AG08395 (cell line): Measurements from ENCODE around the gene CNOT9.
A peak's percentile ranks its signal among the peaks of the same experiment; 100 is the strongest.
"Not testable (repeated sequence)": the region's sequence is repeated elsewhere in the genome, so short reads cannot be mapped to it uniquely, and the experiment has no call there.

Experiments used
- DNase-seq: peaks from one replicate; pipeline ENCODE4 v3.0.0; 2012; ENCODE audit warnings: mixed read lengths, low spot score

The CNOT9 gene

GRCh38 chr2:218568190-218569037 is at the start of gene CNOT9, which contains the start of gene USP37:
CNOT9 (plus strand) TSS chr2:218568839; CDS start chr2:218568955, 116 bp downstream.
USP37 (minus strand) TSS chr2:218568351; CDS start chr2:218558653, 9,698 bp downstream.
- DNase-seq, result peak; percentile 99

- no peak for DNase-seq
Measured at GRCh38 chr2:218518876-218519275, 49.8 kb upstream of the CNOT9 start.

- no peak for DNase-seq
Measured at GRCh38 chr2:218523651-218524050, 45.0 kb upstream of the CNOT9 start.

- DNase-seq, result not testable (repeated sequence)
Measured at GRCh38 chr2:218528409-218528808, 40.2 kb upstream of the CNOT9 start.

GRCh38 chr2:218529990-218530389 is 38.6 kb upstream of the CNOT9 start:
- DNase-seq, result no peak

GRCh38 chr2:218536804-218537494 is 31.7 kb upstream of the CNOT9 start:
- no peak for DNase-seq

GRCh38 chr2:218540015-218540414 is 28.6 kb upstream of the CNOT9 start:
- no peak for DNase-seq

- DNase-seq, result no peak
Measured at GRCh38 chr2:218546012-218546411, 22.6 kb upstream of the CNOT9 start.

GRCh38 chr2:218547511-218547910 is 21.1 kb upstream of the CNOT9 start:
- DNase-seq, result no peak

- DNase-seq, result no peak
Measured at GRCh38 chr2:218547978-218548377, 20.7 kb upstream of the CNOT9 start.

GRCh38 chr2:218554225-218554624 is 14.4 kb upstream of the CNOT9 start:
- DNase-seq, result not testable (repeated sequence)

- no peak for DNase-seq
Measured at GRCh38 chr2:218555527-218555926, 13.1 kb upstream of the CNOT9 start.

GRCh38 chr2:218557941-218558340 is 10.7 kb upstream of the CNOT9 start:
- DNase-seq, result no peak

- no peak for DNase-seq
Measured at GRCh38 chr2:218558986-218559385, 9.7 kb upstream of the CNOT9 start.

- DNase-seq, result no peak
Measured at GRCh38 chr2:218564056-218564455, 4.6 kb upstream of the CNOT9 start.

- no peak for DNase-seq
Measured at GRCh38 chr2:218566296-218566695, 2.3 kb upstream of the CNOT9 start.

GRCh38 chr2:218567797-218568189 is 846 bp upstream of the CNOT9 start:
- no peak for DNase-seq

- peak; percentile 46 for DNase-seq
Measured at GRCh38 chr2:218569038-218569431, 396 bp downstream of the CNOT9 start.

GRCh38 chr2:218569661-218570500 is 1.2 kb downstream of the CNOT9 start:
- peak; percentile 26 for DNase-seq

GRCh38 chr2:218570850-218571249 is 2.2 kb downstream of the CNOT9 start:
- DNase-seq, result peak; percentile 16

- no peak for DNase-seq
Measured at GRCh38 chr2:218576854-218577253, 8.2 kb downstream of the CNOT9 start.

- no peak for DNase-seq
Measured at GRCh38 chr2:218577482-218578220, 9.0 kb downstream of the CNOT9 start.
